Lower leg skin (tissue), 4 donors: ENCODE results near the gene PXK. TPM values are rescaled to one million over a fixed set of nuclear protein-coding genes. Genes with fewer than 3 reads are reported as not detected.
"Not testable (repeated sequence)": the region's sequence is repeated elsewhere in the genome, so short reads cannot be mapped to it uniquely, and the experiment has no call there.

ENCODE experiments used
- DNase-seq, 2 donors: peaks; one replicate each; pipeline ENCODE4 v3.0.0-alpha.2; 2019; ENCODE audit warnings: low spot score in 2 of 2
- H3K4me3 ChIP-seq: fragments of 200-600 bp; sonication (generic); 2 replicates; pipeline ENCODE4 v1.5.1; 2017; ENCODE audit warnings: mild to moderate bottlenecking, low read depth; ENCODE audit not compliant: poor library complexity, severe bottlenecking
- CTCF ChIP-seq, 3 donors: fragments of 450-650 bp; IDR thresholded peaks; one replicate each; pipeline ENCODE4 v1.5.1; 2016; ENCODE audit warnings: antibody characterized with exemption in 3 of 3, mild to moderate bottlenecking in 3 of 3, moderate library complexity in 2 of 3
- POLR2A ChIP-seq, 2 donors: fragments of 450-650 bp; IDR thresholded peaks; one replicate each; pipeline ENCODE4 v1.6.1; 2016 to 2017; ENCODE audit warnings: antibody characterized with exemption in 2 of 2, mild to moderate bottlenecking in 1 of 2, moderate library complexity in 1 of 2
- WGBS, 2 donors: methylation state at CpG; one replicate each; pipeline ENCODE4 v1.1.5; 2018; 5-methylcytosine and 5-hydroxymethylcytosine counted together
- intact Hi-C: fragments of 100-400 bp; cut with DNase I; formaldehyde crosslinking; loops from one replicate; pipeline ENCODE4 v1.15.0; 2023; ENCODE audit warnings: low total_unique reads
- total RNA-seq, 4 donors: library from RNA; depleted of rRNA; stranded (reverse); fragments of >200 nt; gene quantifications; one replicate each; pipeline ENCODE4 v1.1.0, GENCODE V29; 2016

Gene PXK
- total RNA-seq, 4 donors from 2014 or later: 19.4 to 27.7 (median 23.9) TPM

GRCh38 chr3:58337190-58337589 is 4.5 kb downstream of the PXK start:
- WGBS, 2 donors: 96 to 100% methylated on average over 1 of the region's 1 CpG
- H3K4me3 ChIP-seq: no peak overlapping the region
- TF ChIP-seq CTCF (IDR thresholded peaks at IDR 0.05): no peak
- TF ChIP-seq POLR2A (IDR thresholded peaks at IDR 0.05): no peak
- no peak for DNase-seq
- intact Hi-C loops: no loop called here

- intact Hi-C loops, DNase-seq, H3K4me3 ChIP-seq: not testable (repeated sequence)
- 89 to 93% methylated on average over 12 of the region's 12 CpGs for WGBS, 2 donors
Measured at GRCh38 chr3:58339146-58339545, 6.5 kb downstream of the PXK start.

- no peak for TF ChIP-seq CTCF (IDR thresholded peaks at IDR 0.05)
- TF ChIP-seq POLR2A (IDR thresholded peaks at IDR 0.05): no peak
- intact Hi-C loops: no loop called here
- H3K4me3 ChIP-seq: no peak overlapping the region
- WGBS, 2 donors: 93 to 96% methylated on average over 3 of the region's 3 CpGs
- no peak for DNase-seq
Measured at GRCh38 chr3:58340594-58341244, 8.0 kb downstream of the PXK start.

GRCh38 chr3:58341376-58341775 is 8.7 kb downstream of the PXK start:
- 93 to 97% methylated on average over 3 of the region's 3 CpGs for WGBS, 2 donors

GRCh38 chr3:58342676-58343075 is 10.0 kb downstream of the PXK start:
- TF ChIP-seq POLR2A (IDR thresholded peaks at IDR 0.05): no peak
- TF ChIP-seq CTCF (IDR thresholded peaks at IDR 0.05): no peak
- 88% methylated on average over 5 of the region's 5 CpGs for WGBS, 2 donors
- DNase-seq: no peak
- no peak overlapping the region for H3K4me3 ChIP-seq
- intact Hi-C loops: no loop called here

More at GRCh38 chr3:58341376-58341775, 8.7 kb downstream of the PXK start:
- TF ChIP-seq POLR2A (IDR thresholded peaks at IDR 0.05) (no peak), CTCF (IDR thresholded peaks at IDR 0.05) (no peak)
- no peak overlapping the region for H3K4me3 ChIP-seq
- no peak for DNase-seq
- intact Hi-C loops: no loop called here

GRCh38 chr3:58345457-58345856 is 12.8 kb downstream of the PXK start:
- 95% methylated on average over 4 of the region's 4 CpGs for WGBS, 2 donors
- intact Hi-C loops: no loop called here
- DNase-seq: no peak
- TF ChIP-seq CTCF (IDR thresholded peaks at IDR 0.05): no peak
- TF ChIP-seq POLR2A (IDR thresholded peaks at IDR 0.05): no peak
- H3K4me3 ChIP-seq: no peak overlapping the region
